ENCODE measurements around the gene MYO5C. TPM values are rescaled to one million over a fixed set of nuclear protein-coding genes. Genes with fewer than 3 reads are reported as not detected.
"Not testable (repeated sequence)": the region's sequence is repeated elsewhere in the genome, so short reads cannot be mapped to it uniquely, and the experiment has no call there.

The MYO5C gene
- total and polyA plus RNA-seq, 2 donors from 2014 or later = 4.6 to 41.6 TPM

DNA sequence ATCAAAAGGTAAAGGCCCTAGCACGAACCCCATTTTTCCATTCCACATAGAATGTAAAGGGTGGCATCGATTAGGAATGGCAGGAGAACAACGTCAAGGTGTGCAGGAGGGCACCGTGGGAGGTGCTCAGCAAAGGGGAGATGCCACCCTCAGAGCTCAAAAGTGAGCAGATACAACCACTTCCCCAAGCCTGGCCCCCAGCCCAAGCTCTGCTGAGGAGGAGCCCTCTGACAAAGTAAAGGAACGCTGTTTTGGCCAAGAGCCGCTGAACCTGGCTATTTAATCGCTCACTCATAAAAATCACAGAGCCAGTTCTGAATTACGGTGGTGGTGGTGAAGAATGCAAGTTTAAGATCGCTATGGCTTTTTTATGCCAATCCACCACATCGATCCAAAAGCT is 116.8 kb downstream of the MYO5C start:
- no peaks in the 10 kb centered on the region for H3K27me3 ChIP-seq (ENCODE audit: control insufficient read depth, insufficient read depth, low read length)
- TF ChIP-seq, protein P1, sequence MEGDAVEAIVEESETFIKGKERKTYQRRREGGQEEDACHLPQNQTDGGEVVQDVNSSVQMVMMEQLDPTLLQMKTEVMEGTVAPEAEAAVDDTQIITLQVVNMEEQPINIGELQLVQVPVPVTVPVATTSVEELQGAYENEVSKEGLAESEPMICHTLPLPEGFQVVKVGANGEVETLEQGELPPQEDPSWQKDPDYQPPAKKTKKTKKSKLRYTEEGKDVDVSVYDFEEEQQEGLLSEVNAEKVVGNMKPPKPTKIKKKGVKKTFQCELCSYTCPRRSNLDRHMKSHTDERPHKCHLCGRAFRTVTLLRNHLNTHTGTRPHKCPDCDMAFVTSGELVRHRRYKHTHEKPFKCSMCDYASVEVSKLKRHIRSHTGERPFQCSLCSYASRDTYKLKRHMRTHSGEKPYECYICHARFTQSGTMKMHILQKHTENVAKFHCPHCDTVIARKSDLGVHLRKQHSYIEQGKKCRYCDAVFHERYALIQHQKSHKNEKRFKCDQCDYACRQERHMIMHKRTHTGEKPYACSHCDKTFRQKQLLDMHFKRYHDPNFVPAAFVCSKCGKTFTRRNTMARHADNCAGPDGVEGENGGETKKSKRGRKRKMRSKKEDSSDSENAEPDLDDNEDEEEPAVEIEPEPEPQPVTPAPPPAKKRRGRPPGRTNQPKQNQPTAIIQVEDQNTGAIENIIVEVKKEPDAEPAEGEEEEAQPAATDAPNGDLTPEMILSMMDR (IDR thresholded peaks at IDR 0.05; ENCODE audit: borderline replicate concordance, extremely low read depth, insufficient read depth) = no peak
- DNase-seq (peak in 3 of 5 donors; percentile 24 to 60 (median 47)), FAIRE-seq (no peak)
- no peaks in the 10 kb centered on the region for H3K36me3 ChIP-seq (ENCODE audit: control insufficient read depth in 2 of 3, insufficient read depth in 3 of 3, low read length in 3 of 3)
- intact Hi-C loops (cut with DNase I) = no loop called here
- peaks cover 0 to 9% (median 8%) of the 10 kb centered on the region in 3 donors for H3K4me1 ChIP-seq (ENCODE audit: control insufficient read depth in 2 of 3, insufficient read depth in 2 of 3, low read depth in 1 of 3, low read length in 3 of 3)
- peak overlapping the region; percentile 78 to 80 for H3K27ac ChIP-seq (ENCODE audit: low read depth in 2 of 2, low read length in 2 of 2)
- no peaks in the 10 kb centered on the region for H3K9me3 ChIP-seq (ENCODE audit: control insufficient read depth in 2 of 3, insufficient read depth in 1 of 3, low read length in 3 of 3)
- H3K9ac ChIP-seq (ENCODE audit: low read length in 3 of 3) = peak overlapping the region; percentile 76 to 93 (median 93)
- peak overlapping the region; percentile 76 to 96 (median 93) for H3K4me3 ChIP-seq (ENCODE audit: low read length in 3 of 3)

DNA sequence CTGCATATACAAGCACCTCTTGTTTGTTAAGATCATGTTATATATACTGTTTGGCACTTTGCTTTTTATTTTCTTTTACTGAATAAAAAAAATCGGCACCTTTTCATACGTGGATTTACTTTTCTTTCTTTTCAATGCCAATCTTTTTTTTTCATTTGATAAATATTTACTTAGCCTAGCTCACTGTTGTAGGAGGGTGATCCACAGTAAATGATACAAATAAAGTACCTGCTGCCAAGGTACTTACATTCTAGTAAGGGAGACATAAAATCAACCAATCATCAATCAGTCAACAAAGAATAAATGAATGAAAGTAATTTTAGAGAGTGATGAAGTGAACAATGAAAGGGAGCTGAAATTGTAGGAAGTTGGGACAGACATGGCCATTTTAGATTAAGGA is 122.7 kb downstream of the MYO5C start:
- TF ChIP-seq, protein P1 (IDR thresholded peaks at IDR 0.05; ENCODE audit: borderline replicate concordance, extremely low read depth, insufficient read depth) = no peak
- no peaks in the 10 kb centered on the region for H3K9me3 ChIP-seq (ENCODE audit: control insufficient read depth in 2 of 3, insufficient read depth in 1 of 3, low read length in 3 of 3)
- H3K9ac ChIP-seq (ENCODE audit: low read length in 3 of 3) = no peak overlapping the region
- no peaks in the 10 kb centered on the region for H3K27me3 ChIP-seq (ENCODE audit: control insufficient read depth, insufficient read depth, low read length)
- DNase-seq = no peak
- intact Hi-C loops (cut with DNase I) = no loop called here
- H3K27ac ChIP-seq (ENCODE audit: low read depth in 2 of 2, low read length in 2 of 2) = no peak overlapping the region
- no peak for FAIRE-seq
- H3K4me3 ChIP-seq (ENCODE audit: low read length in 3 of 3) = no peak overlapping the region
- H3K4me1 ChIP-seq (ENCODE audit: control insufficient read depth in 2 of 3, insufficient read depth in 2 of 3, low read depth in 1 of 3, low read length in 3 of 3) = no peaks in the 10 kb centered on the region
- no peaks in the 10 kb centered on the region for H3K36me3 ChIP-seq (ENCODE audit: control insufficient read depth in 2 of 3, insufficient read depth in 3 of 3, low read length in 3 of 3)

DNA sequence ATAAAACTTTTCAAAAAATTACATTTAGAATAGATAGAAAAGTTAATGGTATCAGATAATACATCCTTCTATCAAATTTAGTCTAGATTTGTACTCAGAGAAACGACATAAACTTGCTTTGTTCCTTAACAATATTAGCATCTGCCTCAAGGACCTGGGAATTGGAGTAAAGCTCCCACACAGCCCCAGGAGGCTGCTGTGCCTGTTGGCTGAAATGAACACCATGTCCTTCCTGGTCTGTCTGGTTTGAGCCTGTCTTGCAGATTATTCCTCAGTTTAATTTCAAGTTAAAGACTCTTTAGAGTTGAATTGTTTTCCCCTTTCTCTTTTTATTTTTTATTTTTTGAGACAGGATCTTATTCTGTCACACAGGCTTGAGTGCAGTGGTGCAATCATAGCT is 123.8 kb downstream of the MYO5C start:
- no peaks in the 10 kb centered on the region for H3K36me3 ChIP-seq (ENCODE audit: control insufficient read depth in 2 of 3, insufficient read depth in 3 of 3, low read length in 3 of 3)
- no peaks in the 10 kb centered on the region for H3K27me3 ChIP-seq (ENCODE audit: control insufficient read depth, insufficient read depth, low read length)
- H3K4me3 ChIP-seq (ENCODE audit: low read length in 3 of 3) = no peak overlapping the region
- intact Hi-C loops (cut with DNase I) = no loop called here
- FAIRE-seq (no peak), DNase-seq (no peak)
- H3K9me3 ChIP-seq (ENCODE audit: control insufficient read depth in 2 of 3, insufficient read depth in 1 of 3, low read length in 3 of 3) = no peaks in the 10 kb centered on the region
- TF ChIP-seq, protein P1 (IDR thresholded peaks at IDR 0.05; ENCODE audit: borderline replicate concordance, extremely low read depth, insufficient read depth) = no peak
- H3K9ac ChIP-seq (ENCODE audit: low read length in 3 of 3) = no peak overlapping the region
- no peak overlapping the region for H3K27ac ChIP-seq (ENCODE audit: low read depth in 2 of 2, low read length in 2 of 2)
- no peaks in the 10 kb centered on the region for H3K4me1 ChIP-seq (ENCODE audit: control insufficient read depth in 2 of 3, insufficient read depth in 2 of 3, low read depth in 1 of 3, low read length in 3 of 3)

DNA sequence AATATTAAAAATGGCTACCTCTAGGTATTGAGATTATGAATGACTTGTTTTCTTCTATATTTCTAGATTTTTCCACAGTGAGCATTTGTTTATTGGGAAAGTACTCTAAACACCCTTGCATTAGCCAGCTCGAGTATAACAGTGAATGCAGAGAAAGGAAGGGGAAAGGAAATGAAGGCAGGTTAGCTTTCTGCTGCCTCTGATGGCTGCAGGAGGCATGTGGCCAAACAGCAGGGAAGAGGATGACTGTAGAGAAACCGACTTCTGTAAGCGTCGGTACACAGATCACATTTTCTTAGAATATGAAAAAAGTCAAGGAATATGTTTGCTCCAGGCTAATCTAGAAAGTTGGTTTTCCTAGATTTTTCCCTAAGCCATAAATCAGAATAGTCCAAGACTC is 124.2 kb downstream of the MYO5C start:
- Histone ChIP-seq H3K9me3 (ENCODE audit: control insufficient read depth in 2 of 3, insufficient read depth in 1 of 3, low read length in 3 of 3) (no peaks in the 10 kb centered on the region), H3K9ac (ENCODE audit: low read length in 3 of 3) (no peak overlapping the region), H3K4me3 (ENCODE audit: low read length in 3 of 3) (no peak overlapping the region), H3K36me3 (ENCODE audit: control insufficient read depth in 2 of 3, insufficient read depth in 3 of 3, low read length in 3 of 3) (no peaks in the 10 kb centered on the region), H3K4me1 (ENCODE audit: control insufficient read depth in 2 of 3, insufficient read depth in 2 of 3, low read depth in 1 of 3, low read length in 3 of 3) (no peaks in the 10 kb centered on the region), H3K27me3 (ENCODE audit: control insufficient read depth, insufficient read depth, low read length) (no peaks in the 10 kb centered on the region), H3K27ac (ENCODE audit: low read depth in 2 of 2, low read length in 2 of 2) (no peak overlapping the region)
- TF ChIP-seq, protein P1 (IDR thresholded peaks at IDR 0.05; ENCODE audit: borderline replicate concordance, extremely low read depth, insufficient read depth) = no peak
- no peak for FAIRE-seq
- DNase-seq = no peak
- intact Hi-C loops (cut with DNase I) = no loop called here

DNA sequence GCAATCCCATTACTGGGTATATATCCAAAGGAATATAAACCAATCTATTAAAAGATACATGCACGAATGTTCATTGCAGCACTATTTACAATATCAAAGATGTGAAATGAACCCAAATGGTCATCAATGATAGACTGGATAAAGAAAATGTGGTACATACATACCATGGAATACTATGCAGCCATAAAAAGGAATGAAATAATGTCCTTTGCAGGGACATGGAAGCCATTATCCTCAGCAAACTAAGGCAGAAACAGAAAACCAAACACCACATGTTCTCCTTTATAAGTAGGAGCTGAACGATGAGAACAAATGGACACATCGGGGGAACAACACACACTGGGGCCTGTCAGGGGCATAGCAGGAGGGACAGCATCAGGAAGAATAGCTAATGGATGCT is 125.4 kb downstream of the MYO5C start:
- DNase-seq; H3K9ac ChIP-seq (ENCODE audit: low read length in 3 of 3); H3K9me3 ChIP-seq (ENCODE audit: control insufficient read depth in 2 of 3, insufficient read depth in 1 of 3, low read length in 3 of 3); H3K4me1 ChIP-seq (ENCODE audit: control insufficient read depth in 2 of 3, insufficient read depth in 2 of 3, low read depth in 1 of 3, low read length in 3 of 3); H3K27me3 ChIP-seq (ENCODE audit: control insufficient read depth, insufficient read depth, low read length); H3K27ac ChIP-seq (ENCODE audit: low read depth in 2 of 2, low read length in 2 of 2); H3K4me3 ChIP-seq (ENCODE audit: low read length in 3 of 3); FAIRE-seq; intact Hi-C loops (cut with DNase I); H3K36me3 ChIP-seq (ENCODE audit: control insufficient read depth in 2 of 3, insufficient read depth in 3 of 3, low read length in 3 of 3): not testable (repeated sequence)
